GM12878 (cell line): Measurements from ENCODE around the gene MAP4K2. TPM values are rescaled to one million over a fixed set of nuclear protein-coding genes. Genes with fewer than 3 reads are reported as not detected.

Experiments used
- ATAC-seq: fragments of 200-7000 bp; cut with Tn5 transposase; 3 replicates; pipeline ENCODE4 v1.9.1; 2020; ENCODE audit warnings: mild to moderate bottlenecking, moderate library complexity
- BruUV-seq: library from RNA; stranded (reverse); fragments of 400-500 nt; replicated peaks from 2 replicates; lab custom pipeline; 2021; lab: Mats Ljungman, UMichigan
- CTCF ChIA-PET: fragments of 300-600 bp; sonication (Branson Sonifier 250); formaldehyde crosslinking; extraction: SDS; loops from one replicate; lab custom pipeline; 2021; ENCODE audit warnings: inconsistent platforms; lab: Yijun Ruan, JAX
- POLR2A ChIA-PET: fragments of 350-600 bp; formaldehyde crosslinking; extraction: SDS; loops from one replicate; lab custom pipeline; 2021; ENCODE audit warnings: inconsistent platforms; lab: Charles Lee
- RAD21 ChIA-PET: fragments of 300-600 bp; sonication (Branson Sonifier 250); formaldehyde crosslinking; loops from one replicate; lab custom pipeline; 2023; ENCODE audit warnings: antibody characterized with exemption; ENCODE audit not compliant: unreplicated experiment; lab: Charles Lee
- SMC1A ChIA-PET: fragments of 300-600 bp; sonication (Branson Sonifier 250); formaldehyde crosslinking; loops from one replicate; lab custom pipeline; 2023; ENCODE audit not compliant: unreplicated experiment, uncharacterized antibody; lab: Charles Lee
- DNase-seq: peaks from one replicate; pipeline ENCODE4 v3.0.0-alpha.2; 2011; ENCODE audit warnings: low read depth, low spot score
- FAIRE-seq: peaks from 3 replicates; lab custom pipeline; 2011; peaks lifted over from hg19 to GRCh38; lab: Jason Lieb, UNC
- H2AFZ ChIP-seq: 2 replicates; pipeline ENCODE4 v1.6.0; 2011; ENCODE audit warnings: low read depth, low read length, control low read depth; ENCODE audit not compliant: control insufficient read depth
- H3K27ac ChIP-seq: 2 replicates; pipeline ENCODE4 v1.5.1; 2011; ENCODE audit warnings: control low read depth; ENCODE audit not compliant: control insufficient read depth, insufficient read depth
- H3K27me3 ChIP-seq, 2 experiments: replicated peaks in 1 of 2; 2 replicates each; pipeline versions ENCODE4 v1.6.0 to v1.6.1; 2011; ENCODE audit warnings: low read length in 1 of 2; ENCODE audit not compliant: control insufficient read depth in 2 of 2, insufficient read depth in 2 of 2
- H3K36me3 ChIP-seq, 2 experiments: 2 replicates each; pipeline ENCODE4 v1.5.1; 2011; ENCODE audit warnings: low read length in 1 of 2; ENCODE audit not compliant: control insufficient read depth in 2 of 2, insufficient read depth in 2 of 2
- H3K4me1 ChIP-seq: 2 replicates; pipeline ENCODE4 v1.6.1; 2011; ENCODE audit warnings: mild to moderate bottlenecking, low read length, moderate library complexity, mixed read lengths; ENCODE audit not compliant: control insufficient read depth, insufficient read depth
- H3K4me2 ChIP-seq: 2 replicates; pipeline ENCODE4 v1.6.0; 2011; ENCODE audit warnings: control low read depth; ENCODE audit not compliant: control insufficient read depth, insufficient read depth
- H3K4me3 ChIP-seq: fragments of 200-600 bp; sonication (generic); 2 replicates; pipeline ENCODE4 v1.5.1; 2016
- H3K79me2 ChIP-seq: 2 replicates; pipeline ENCODE4 v1.6.0; 2011; ENCODE audit warnings: low read length; ENCODE audit not compliant: control insufficient read depth, insufficient read depth
- H3K9ac ChIP-seq: 2 replicates; pipeline ENCODE4 v1.8.0; 2011; ENCODE audit warnings: low read length, control low read depth, mixed read lengths; ENCODE audit not compliant: control insufficient read depth, insufficient read depth
- H3K9me3 ChIP-seq: replicated peaks from 3 replicates; pipeline ENCODE4 v1.5.1; 2011; ENCODE audit warnings: mild to moderate bottlenecking, low read length; ENCODE audit not compliant: control insufficient read depth, insufficient read depth
- H4K20me1 ChIP-seq: 2 replicates; pipeline ENCODE4 v1.6.0; 2011; ENCODE audit not compliant: control insufficient read depth, insufficient read depth
- ATF3 ChIP-seq: IDR thresholded peaks from 2 replicates; pipeline ENCODE4 v1.6.1; 2011; ENCODE audit warnings: low read depth, mild to moderate bottlenecking, low read length, moderate library complexity, borderline replicate concordance; ENCODE audit errors: extremely low read depth
- EP300 ChIP-seq, 2 experiments: fragments of 150-350 bp in 1 of 2; IDR thresholded peaks; 2 replicates each; pipeline ENCODE4 v1.6.1; 2011 to 2012; ENCODE audit warnings: low read depth in 2 of 2, low read length in 2 of 2, borderline replicate concordance in 1 of 2, improper control_type of control experiment in 1 of 2, inconsistent platforms in 1 of 2; ENCODE audit not compliant: control insufficient read depth in 1 of 2
- FOXM1 ChIP-seq: IDR thresholded peaks from 2 replicates; pipeline ENCODE4 v1.6.1; 2012; ENCODE audit warnings: low read depth, mild to moderate bottlenecking, inconsistent platforms, low read length, moderate library complexity
- IRF3 ChIP-seq: fragments of 450-650 bp; IDR thresholded peaks from 2 replicates; pipeline ENCODE4 v1.6.1; 2014; ENCODE audit warnings: mild to moderate bottlenecking
- IRF4 ChIP-seq: IDR thresholded peaks from 2 replicates; pipeline ENCODE4 v1.6.1; 2011; ENCODE audit warnings: low read depth, low read length
- MTA2 ChIP-seq: fragments of 450-650 bp; IDR thresholded peaks from 2 replicates; pipeline ENCODE4 v1.6.1; 2016; ENCODE audit warnings: low read depth, mild to moderate bottlenecking, moderate library complexity
- NR2F1 ChIP-seq: fragments of 450-650 bp; conservative IDR thresholded peaks from 2 replicates; pipeline ENCODE4 v1.6.1; 2017; ENCODE audit warnings: mild to moderate bottlenecking
- PML ChIP-seq: IDR thresholded peaks from 2 replicates; pipeline ENCODE4 v1.6.1; 2012; ENCODE audit warnings: low read length, inconsistent platforms
- RAD51 ChIP-seq: fragments of 450-650 bp; IDR thresholded peaks from 2 replicates; pipeline ENCODE4 v1.6.1; 2016; ENCODE audit warnings: moderate library complexity, mild to moderate bottlenecking, inconsistent platforms
- RUNX3 ChIP-seq: IDR thresholded peaks from 2 replicates; pipeline ENCODE4 v1.6.1; 2012; ENCODE audit warnings: low read length, inconsistent platforms
- SMAD1 ChIP-seq: fragments of 450-650 bp; IDR thresholded peaks from 2 replicates; pipeline ENCODE4 v1.6.1; 2018; ENCODE audit warnings: mild to moderate bottlenecking, low read depth; ENCODE audit not compliant: partially characterized antibody
- SPI1 ChIP-seq: IDR thresholded peaks from 2 replicates; pipeline ENCODE4 v1.6.1; 2011; ENCODE audit warnings: low read depth, mild to moderate bottlenecking, low read length, moderate library complexity, borderline replicate concordance; ENCODE audit not compliant: insufficient read depth
- SREBF1 ChIP-seq: IDR thresholded peaks from 2 replicates; pipeline ENCODE4 v1.6.1; 2012; ENCODE audit warnings: mild to moderate bottlenecking, low read length
- TBL1XR1 ChIP-seq: IDR thresholded peaks from 2 replicates; pipeline ENCODE4 v1.6.1; 2012; ENCODE audit warnings: low read depth, low read length, improper control_type of control experiment
- ZBTB11 ChIP-seq: fragments of 450-650 bp; formaldehyde crosslinking; IDR thresholded peaks from 2 replicates; pipeline ENCODE4 v1.5.0; 2022; ENCODE audit warnings: mild to moderate bottlenecking, missing genetic modification characterization
- ZNF217 ChIP-seq: fragments of 450-650 bp; IDR thresholded peaks from 2 replicates; pipeline ENCODE4 v1.6.1; 2017; ENCODE audit warnings: antibody characterized with exemption, mild to moderate bottlenecking
- ZNF592 ChIP-seq: fragments of 450-650 bp; IDR thresholded peaks from 2 replicates; pipeline ENCODE4 v1.6.1; 2017; ENCODE audit warnings: mild to moderate bottlenecking, moderate library complexity
- WGBS: methylation state at CpG from one replicate; pipeline ENCODE4 v1.1.6; 2016; ENCODE audit warnings: low lambda C conversion rate; ENCODE audit not compliant: insufficient replicate concordance, insufficient coverage; ENCODE audit errors: missing lambda C conversion rate; 5-methylcytosine and 5-hydroxymethylcytosine counted together
- in situ Hi-C: fragments of 300-500 bp; cut with MboI; formaldehyde crosslinking; loops from 9 replicates; pipeline ENCODE4 v1.14.3; 2018; ENCODE audit warnings: mixed read lengths
- intact Hi-C: fragments of 100-400 bp; cut with micrococcal nuclease; formaldehyde crosslinking; loops from one replicate; pipeline ENCODE4 v1.14.2; 2022; ENCODE audit not compliant: unreplicated experiment
- polyA plus RNA-seq, 11 experiments: library from polyadenylated mRNA; depleted of rRNA in 4 of 11; unstranded in 6 of 11; stranded (reverse) in 5 of 11; fragments of >200 nt; fragmentation: Nextera tagmentation in 4 of 11; fragmentation: Illumina TruSeq in 1 of 11; extraction: Ambion mirVana in 4 of 11; extraction: Trizol in 1 of 11; gene quantifications; 1 replicate in 1 of 11; 2 replicates in 10 of 11; pipeline versions ENCODE4 v1.2.1 to v1.2.3, GENCODE V29; 2011 to 2016; ENCODE audit warnings: inconsistent platforms in 2 of 11, missing spikeins in 2 of 11, low read depth in 1 of 11
- total RNA-seq, 4 experiments: library from RNA; depleted of rRNA in 3 of 4; stranded (reverse); fragments of >200 nt in 3 of 4; fragmentation: Illumina TruSeq in 1 of 4; extraction: Trizol in 1 of 4; gene quantifications; 2 replicates each; pipeline versions ENCODE4 v1.2.1 to v1.2.3, GENCODE V29; 2013 to 2021

The MAP4K2 gene
- total and polyA plus RNA-seq, 10 of the 15 experiments (the other 5 are each of a cell fraction or from before 2014, with no cell fraction given), result 0.98 to 78.1 (median 48.9) TPM

DNA sequence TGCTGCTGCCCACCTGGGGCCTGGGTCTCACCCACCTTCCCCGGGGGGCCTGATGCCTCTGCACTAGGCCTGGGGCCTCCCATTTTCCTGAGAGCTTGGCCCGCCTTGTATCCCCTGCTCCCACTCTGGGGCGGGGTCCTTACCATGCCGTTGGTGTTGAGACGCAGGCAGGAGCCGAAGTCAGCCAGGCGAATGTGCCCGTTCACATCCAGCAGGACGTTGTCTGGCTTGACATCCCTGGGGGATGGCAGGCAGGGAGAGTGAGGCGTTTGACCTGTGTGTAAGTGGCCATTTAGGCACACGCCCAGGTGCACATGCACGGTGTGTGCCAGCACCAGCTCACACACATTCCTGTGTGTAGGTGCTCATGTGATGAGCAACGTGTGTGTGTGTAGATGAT is 36.3 kb upstream of the MAP4K2 start:
- no peak for FAIRE-seq
- no peak for TF ChIP-seq IRF4
- no peak for TF ChIP-seq ZNF592
- no peak for TF ChIP-seq IRF3
- no peak for TF ChIP-seq PML
- TF ChIP-seq RAD51, result no peak
- no peak for TF ChIP-seq ZBTB11 (CRISPR knock-in tag)
- no peak for TF ChIP-seq TBL1XR1
- no peak for TF ChIP-seq SREBF1
- no peak for TF ChIP-seq FOXM1
- TF ChIP-seq SMAD1, result no peak
- no peak for TF ChIP-seq ATF3
- TF ChIP-seq RUNX3, result no peak
- TF ChIP-seq ZNF217, result no peak
- no peak for TF ChIP-seq EP300 (IDR thresholded peaks at IDR 0.05; ENCODE audit: borderline replicate concordance in 1 of 2, control insufficient read depth in 1 of 2, low read depth in 2 of 2, low read length in 2 of 2)
- no peak for TF ChIP-seq SPI1
- no peak for TF ChIP-seq NR2F1
- TF ChIP-seq MTA2, result no peak

More for the DNA sequence above, 36.3 kb upstream of the MAP4K2 start:
- H3K4me2 ChIP-seq, result no peak overlapping the region
- POLR2A ChIA-PET, result no interaction called here
- SMC1A ChIA-PET, result interaction anchor here (1.0 kb wide), 1 partner anchor 25 kb away, joined by 3 read pairs; no protein-coding TSS in a partner anchor
- CTCF ChIA-PET, result interaction anchor here (0.6 to 1.6 kb wide), 3 partner anchors 9 to 477 kb away, joined by 3 to 4 read pairs (median 4); no protein-coding TSS in a partner anchor
- no peaks in the 10 kb centered on the region for H3K27me3 ChIP-seq
- ATAC-seq (no peak), DNase-seq (no peak)
- intact Hi-C loops (no loop called here), in situ Hi-C loops (no loop called here)
- RAD21 ChIA-PET, result no interaction called here
- H4K20me1 ChIP-seq, result no peaks in the 10 kb centered on the region
- no peak overlapping the region for H3K4me3 ChIP-seq
- H3K9ac ChIP-seq, result no peak overlapping the region
- peaks cover 7% of the 10 kb centered on the region for H3K4me1 ChIP-seq
- no peaks in the 10 kb centered on the region for H3K36me3 ChIP-seq
- H2AFZ ChIP-seq, result no peak overlapping the region
- no peaks in the 10 kb centered on the region for H3K79me2 ChIP-seq
- no peak overlapping the region for H3K27ac ChIP-seq
- no TSS peak for BruUV-seq
- no peaks in the 10 kb centered on the region for H3K9me3 ChIP-seq
- WGBS, result 63% methylated on average over 13 of the region's 13 CpGs
